ENCODE measurements around the gene MPHOSPH9. TPM values are rescaled to one million over a fixed set of nuclear protein-coding genes. Genes with fewer than 3 reads are reported as not detected.

Gene MPHOSPH9
- total RNA-seq, 2 donors from 2014 or later: 23.4 to 27.9 TPM

GRCh38 chr12:123160801-123161487 is 72.0 kb downstream of the MPHOSPH9 start:
- ATAC-seq (no peak), DNase-seq (no peak)
- intact Hi-C loops (cut with DNase I): no loop called here

- DNase-seq (no peak), ATAC-seq (no peak)
- intact Hi-C loops (cut with DNase I): loop anchor here (2.0 to 5.0 kb wide), 2 partner anchors 47 to 112 kb away; no protein-coding TSS in a partner anchor
These were observed 79.0 kb downstream of the MPHOSPH9 start for GRCh38 chr12:123153906-123154305.

DNA sequence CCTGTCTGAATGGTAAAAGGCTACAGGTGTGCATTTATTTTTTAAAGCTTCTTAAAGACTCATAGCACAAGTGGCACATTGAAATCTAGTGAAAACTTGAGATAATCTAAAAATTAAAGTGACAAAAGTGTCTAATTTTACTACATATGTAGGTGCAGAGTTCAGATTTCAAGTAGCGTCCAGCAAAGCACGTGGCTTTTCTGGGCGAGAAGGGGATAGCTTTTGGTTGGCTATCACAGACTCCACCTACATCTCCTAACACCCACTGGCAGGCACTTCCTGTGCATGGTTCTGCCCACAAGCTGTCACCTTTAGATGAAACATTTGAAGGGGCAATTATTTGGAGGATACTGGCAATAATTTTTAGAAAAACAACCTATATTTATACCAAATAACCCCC is 80.1 kb downstream of the MPHOSPH9 start:
- no peak for DNase-seq
- no peak for ATAC-seq
- intact Hi-C loops (cut with DNase I): loop anchor here in 1 of 2 donors (5.0 kb wide), 1 partner anchor 111 kb away; no protein-coding TSS in a partner anchor

GRCh38 chr12:123151457-123152454 is 81.2 kb downstream of the MPHOSPH9 start:
- ATAC-seq (peak; percentile 32 to 44), DNase-seq (no peak)
- intact Hi-C loops (cut with DNase I): loop anchor here (2.0 to 5.0 kb wide), 2 partner anchors 109 kb away; no protein-coding TSS in a partner anchor

DNA sequence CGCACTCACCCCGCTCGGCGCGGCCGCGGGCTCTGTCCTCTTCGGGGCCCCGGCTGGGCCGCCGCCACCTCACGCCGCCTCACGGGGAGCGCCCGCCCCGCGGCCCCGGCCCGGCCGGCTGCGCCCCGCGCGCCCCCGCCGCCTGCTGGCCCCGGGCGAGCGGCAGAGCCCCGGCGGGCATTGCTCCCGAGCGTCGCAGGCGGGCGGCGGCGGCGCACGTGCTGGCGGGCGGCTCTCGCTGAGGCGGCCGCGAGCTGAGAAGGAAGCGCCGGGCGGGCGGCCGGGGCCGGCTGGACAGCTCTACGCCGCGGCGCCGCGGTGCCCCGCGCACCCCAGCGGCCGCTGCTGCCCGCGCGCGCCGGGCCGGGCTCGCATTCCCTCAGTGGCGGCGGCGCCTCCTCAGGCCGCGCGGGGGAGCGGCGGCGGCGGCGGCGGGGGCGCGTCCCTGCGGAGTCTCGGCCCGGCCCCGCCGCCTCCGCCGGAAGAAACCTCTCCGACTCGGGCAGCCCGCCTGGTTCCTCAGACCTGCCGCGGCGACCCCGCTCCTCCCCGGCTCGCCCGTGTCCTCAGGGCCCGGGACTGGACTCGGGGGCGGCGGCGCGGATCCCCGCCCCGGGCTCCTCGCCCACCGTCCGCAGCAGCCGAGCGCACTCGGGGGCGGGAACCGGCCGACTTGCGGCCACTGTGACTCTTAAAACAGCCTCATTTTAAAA is 82.0 kb downstream of the MPHOSPH9 start, which contains the start of gene PITPNM2:
Gene PITPNM2, minus strand, starts transcription at position 347 of the 713 bp plus-strand sequence. CDS start 116,500 bp downstream, outside the sequence.
- ATAC-seq (peak; percentile 80 to 93), DNase-seq (peak; percentile 69)
- intact Hi-C loops (cut with DNase I): loop anchor here (2.0 to 5.0 kb wide), 2 partner anchors 108 to 109 kb away; no protein-coding TSS in a partner anchor

GRCh38 chr12:123150275-123150743 is 82.6 kb downstream of the MPHOSPH9 start:
- intact Hi-C loops (cut with DNase I): loop anchor here (2.0 to 5.0 kb wide), 2 partner anchors 108 kb away; no protein-coding TSS in a partner anchor
- DNase-seq: peak; percentile 68
- peak; percentile 45 to 61 for ATAC-seq

DNA sequence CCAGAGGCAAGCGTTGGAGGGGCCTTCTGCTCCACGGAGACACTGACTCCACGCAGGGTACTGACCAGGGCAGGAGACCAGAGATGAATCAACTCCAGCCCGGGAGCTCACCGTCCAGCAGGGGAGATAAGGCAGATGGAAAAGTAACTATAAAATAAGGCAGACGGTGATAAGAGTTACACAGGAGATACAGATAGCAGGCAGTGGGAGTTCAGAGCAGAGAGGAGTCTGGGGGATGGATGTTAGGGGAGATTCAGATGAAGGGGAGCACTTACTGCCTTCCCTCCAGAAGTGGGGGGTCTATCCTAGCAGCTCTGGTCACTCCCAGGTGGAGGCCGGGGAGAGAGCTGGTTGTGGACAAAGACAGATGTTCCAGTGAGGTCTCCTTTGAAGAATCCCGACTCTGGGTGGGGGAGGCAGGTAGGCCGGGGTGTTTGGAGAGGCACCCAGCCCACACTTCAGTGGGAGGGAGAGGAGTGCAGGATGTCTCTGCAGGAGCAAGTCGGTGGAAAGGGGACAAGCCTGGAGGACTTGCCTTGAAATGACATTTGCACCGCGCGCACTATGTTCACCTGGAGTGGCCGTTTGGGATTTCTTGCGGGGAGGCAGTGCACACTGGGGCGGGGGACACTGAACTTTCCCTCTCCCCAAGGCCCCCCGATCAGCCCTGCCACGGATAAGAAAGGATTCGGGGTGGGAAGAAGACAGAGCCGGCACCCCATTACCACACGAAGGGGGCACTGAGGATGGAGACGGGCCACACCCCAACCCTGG is 83.3 kb downstream of the MPHOSPH9 start:
- ATAC-seq: peak; percentile 3 to 31
- DNase-seq: no peak
- intact Hi-C loops (cut with DNase I): loop anchor here (2.0 to 5.0 kb wide), 4 partner anchors 52 to 162 kb away; no protein-coding TSS in a partner anchor

- DNase-seq: no peak
- peak in 1 of 2 donors; percentile 2 for ATAC-seq
- intact Hi-C loops (cut with DNase I): loop anchor here in 1 of 2 donors (5.0 kb wide), 2 partner anchors 52 to 162 kb away; no protein-coding TSS in a partner anchor
These were observed 83.9 kb downstream of the MPHOSPH9 start for GRCh38 chr12:123149088-123149487.

DNA sequence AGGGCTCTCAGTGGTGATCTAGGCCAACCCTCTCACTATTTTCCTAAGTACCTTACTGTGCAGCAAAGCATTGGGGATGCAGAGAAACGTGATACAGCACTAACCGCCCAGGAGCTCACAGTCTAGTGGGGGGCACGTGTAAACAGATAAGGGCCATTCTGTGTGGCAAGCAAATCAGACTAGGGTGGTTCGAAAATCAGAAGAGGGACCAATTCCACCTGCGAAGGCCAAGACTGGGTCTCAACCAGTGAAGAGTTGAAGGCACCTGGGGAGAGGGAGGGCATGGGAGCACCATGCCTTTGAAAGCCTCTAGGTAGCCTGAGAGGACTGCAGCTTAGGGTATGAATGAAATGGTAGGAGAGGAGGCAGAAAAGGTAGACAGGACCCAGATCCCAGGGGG is 84.3 kb downstream of the MPHOSPH9 start:
- intact Hi-C loops (cut with DNase I): loop anchor here in 1 of 2 donors (5.0 kb wide), 2 partner anchors 51 to 161 kb away; no protein-coding TSS in a partner anchor
- no peak for ATAC-seq

DNA sequence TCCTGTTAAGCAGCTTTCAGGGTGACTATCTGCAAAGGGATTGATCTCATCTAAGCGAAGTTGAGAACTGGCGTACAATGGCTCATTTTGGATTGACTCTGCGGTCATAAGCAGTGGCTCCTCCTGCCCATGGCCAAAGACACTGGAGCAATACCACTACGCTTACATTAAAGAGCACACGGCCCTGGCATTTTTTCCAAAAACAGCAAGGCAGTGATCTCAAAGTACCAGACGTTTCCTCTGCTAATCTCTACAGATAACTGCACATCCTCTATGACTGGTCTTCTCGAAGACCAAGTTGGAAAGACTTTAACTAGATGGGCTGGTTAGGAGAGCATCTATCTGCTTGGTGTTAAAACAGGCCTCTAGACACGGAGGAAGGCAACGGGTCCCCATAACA is 84.7 kb downstream of the MPHOSPH9 start:
- no peak for ATAC-seq
- intact Hi-C loops (cut with DNase I): loop anchor here in 1 of 2 donors (5.0 kb wide), 2 partner anchors 51 to 161 kb away; no protein-coding TSS in a partner anchor
- no peak for DNase-seq

More for the DNA sequence above, 84.3 kb downstream of the MPHOSPH9 start:
- no peak for DNase-seq

DNA sequence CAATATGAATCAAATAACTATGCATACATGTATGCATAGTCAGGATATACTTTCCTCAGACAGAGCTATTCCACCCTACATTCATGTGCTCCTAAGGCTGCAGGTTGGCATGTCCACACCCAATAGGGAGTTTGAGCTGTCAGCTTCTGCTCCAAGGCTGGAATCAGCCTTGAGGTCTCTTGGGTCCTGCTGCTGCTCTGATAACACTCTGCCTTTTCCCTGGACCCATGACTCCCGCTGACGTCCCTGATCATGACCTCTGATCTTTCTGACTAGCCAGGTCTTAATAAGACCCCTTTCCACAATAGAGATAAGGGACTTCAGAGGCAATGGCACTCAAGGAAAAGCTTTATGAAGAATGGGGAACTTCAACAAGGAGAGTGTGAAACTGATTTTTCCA is 87.7 kb downstream of the MPHOSPH9 start:
- ATAC-seq: no peak
- no peak for DNase-seq
- intact Hi-C loops (cut with DNase I): loop anchor here in 1 of 2 donors (5.0 kb wide), 2 partner anchors 48 to 158 kb away; no protein-coding TSS in a partner anchor

- DNase-seq (no peak), ATAC-seq (no peak)
- intact Hi-C loops (cut with DNase I): no loop called here
These were observed 89.0 kb downstream of the MPHOSPH9 start for GRCh38 chr12:123143736-123144461.

GRCh38 chr12:123142921-123143735 is 89.8 kb downstream of the MPHOSPH9 start:
- ATAC-seq: peak in 1 of 2 donors; percentile 7
- intact Hi-C loops (cut with DNase I): no loop called here
- no peak for DNase-seq

- ATAC-seq (no peak), DNase-seq (no peak)
- intact Hi-C loops (cut with DNase I): no loop called here
These were observed 90.5 kb downstream of the MPHOSPH9 start for GRCh38 chr12:123142518-123142840.

GRCh38 chr12:123141615-123142517 is 91.1 kb downstream of the MPHOSPH9 start:
- intact Hi-C loops (cut with DNase I): loop anchor here in 1 of 2 donors (2.0 kb wide), 1 partner anchor 27 kb away; no protein-coding TSS in a partner anchor
- ATAC-seq (peak; percentile 58 to 87), DNase-seq (peak; percentile 79)
